Measurements from ENCODE around the gene PRKCZ.

Gene PRKCZ

DNA sequence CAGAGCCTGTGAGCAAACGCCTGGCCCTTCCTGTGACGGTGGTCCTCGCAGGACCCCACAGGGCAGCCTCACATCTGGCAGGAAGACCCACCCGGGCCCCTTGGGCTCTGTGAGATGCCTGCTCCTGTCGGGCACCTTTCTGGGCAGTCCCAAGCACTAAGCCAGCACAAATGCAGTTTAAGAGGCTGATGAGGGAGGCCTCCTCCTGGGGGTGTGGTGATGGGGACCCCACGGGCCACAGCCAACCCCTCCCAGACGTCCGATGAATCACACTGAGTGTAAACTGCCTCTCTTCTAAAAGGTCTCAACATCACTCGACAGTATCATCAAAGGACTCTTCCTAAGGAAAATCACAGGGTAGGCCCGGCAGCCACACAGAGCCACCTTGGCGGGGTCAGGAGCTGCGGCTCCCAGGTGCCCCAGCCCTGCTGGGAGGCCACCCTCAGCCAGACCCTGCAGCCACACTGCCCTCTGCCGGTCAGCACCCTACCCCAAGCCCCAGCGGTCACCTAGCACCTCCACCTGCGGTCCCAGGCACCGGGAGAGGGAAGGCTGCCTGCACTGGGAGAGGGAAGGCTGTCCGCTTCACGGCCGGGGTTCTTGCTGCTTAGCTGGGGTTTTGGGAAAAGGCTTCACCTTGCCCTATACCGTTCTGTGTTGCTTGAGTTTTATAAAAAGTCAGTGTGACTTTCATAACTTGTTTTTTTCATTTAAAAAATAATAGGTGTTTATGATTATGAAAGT lies 3.9 kb upstream of the PRKCZ start:
- no peak for DNase-seq (ENCODE audit: low spot score)

DNA sequence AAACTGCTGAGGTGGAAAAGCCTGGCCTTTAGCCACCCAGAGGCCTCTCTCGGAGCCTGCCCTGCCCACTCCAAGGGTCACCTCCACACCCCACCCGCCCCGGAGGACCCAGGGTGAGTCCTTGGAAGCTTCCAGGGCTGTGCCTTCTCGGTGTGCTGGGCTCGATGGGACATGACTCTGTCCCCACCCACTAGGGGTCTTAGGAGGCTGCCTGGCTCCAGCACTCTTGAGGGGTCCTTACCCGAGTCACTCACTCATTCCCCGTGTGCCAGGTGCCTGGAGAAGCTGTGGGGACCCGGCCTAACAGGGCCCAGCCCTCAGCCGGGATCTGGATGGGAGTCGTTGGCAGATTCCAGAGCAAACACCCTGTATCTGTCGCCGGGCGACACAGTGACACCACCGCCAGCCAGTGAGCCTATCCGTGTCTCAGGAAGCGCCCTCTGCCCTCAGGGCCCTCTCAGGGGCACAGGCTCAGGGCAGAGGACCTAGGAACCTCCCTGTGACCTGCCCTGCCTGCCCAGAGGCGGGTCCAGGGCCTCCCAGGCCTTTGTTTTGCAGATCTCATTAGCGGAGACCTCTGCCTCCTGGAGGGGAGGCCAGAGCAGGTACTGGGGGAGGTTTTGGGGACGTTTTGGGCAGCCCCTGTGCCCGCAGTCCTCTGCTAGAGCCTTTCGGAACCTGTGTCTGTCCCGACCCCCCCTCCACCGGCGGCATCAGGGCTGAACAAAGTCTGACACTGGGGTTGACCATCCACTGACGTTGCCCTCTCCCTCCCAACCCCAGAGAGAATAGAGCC lies 3.1 kb upstream of the PRKCZ start:
- no peak for DNase-seq (ENCODE audit: low spot score)

DNA sequence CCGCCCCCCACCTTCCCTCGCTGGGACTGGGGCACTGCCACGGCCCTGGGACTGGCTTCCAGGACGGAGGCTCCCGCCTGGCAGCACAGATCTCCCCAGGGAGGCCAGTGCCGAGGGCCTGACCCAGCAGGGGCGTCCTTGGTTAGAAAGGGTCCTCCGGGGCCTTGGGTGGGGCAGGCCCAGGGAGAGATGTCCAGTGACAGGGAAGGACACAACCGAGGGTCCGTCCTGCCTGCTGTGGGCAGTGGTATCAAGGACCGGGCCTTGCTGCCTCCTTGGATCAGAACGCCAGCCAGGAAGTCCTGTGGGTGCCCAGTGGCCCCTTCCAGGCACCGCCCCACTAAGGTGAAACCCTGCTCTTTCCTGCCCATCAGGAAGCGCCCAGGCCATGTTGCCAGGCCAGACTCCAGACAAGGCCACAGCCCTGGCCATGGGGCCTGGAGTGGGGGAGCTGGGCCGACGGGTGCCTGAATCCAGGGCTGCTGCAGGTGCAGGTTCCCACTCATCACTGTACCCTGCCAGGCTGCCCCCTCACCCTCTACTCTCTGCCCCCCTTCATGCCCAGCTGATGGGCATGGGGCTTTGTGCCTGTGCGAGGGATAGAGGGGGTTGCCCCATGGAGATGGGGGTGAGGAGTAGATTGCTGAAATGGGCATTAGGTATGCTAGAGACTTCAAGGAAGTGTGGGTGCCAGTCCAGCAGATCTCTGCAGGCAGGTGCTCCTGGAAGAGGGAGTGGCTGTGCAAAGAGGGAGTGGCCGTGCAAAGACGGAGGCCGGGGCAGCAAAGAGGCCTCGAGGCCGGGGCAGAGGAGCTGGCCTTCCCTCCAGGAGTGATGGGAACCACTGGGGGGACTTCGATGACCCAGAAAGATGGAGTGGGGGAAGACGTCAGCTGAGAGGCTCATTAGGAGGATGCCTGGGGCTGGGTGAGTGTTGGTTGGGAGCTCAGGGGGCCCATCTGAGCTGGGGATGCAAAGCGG lies 2.2 kb upstream of the PRKCZ start:
- DNase-seq (ENCODE audit: low spot score): no peak

DNA sequence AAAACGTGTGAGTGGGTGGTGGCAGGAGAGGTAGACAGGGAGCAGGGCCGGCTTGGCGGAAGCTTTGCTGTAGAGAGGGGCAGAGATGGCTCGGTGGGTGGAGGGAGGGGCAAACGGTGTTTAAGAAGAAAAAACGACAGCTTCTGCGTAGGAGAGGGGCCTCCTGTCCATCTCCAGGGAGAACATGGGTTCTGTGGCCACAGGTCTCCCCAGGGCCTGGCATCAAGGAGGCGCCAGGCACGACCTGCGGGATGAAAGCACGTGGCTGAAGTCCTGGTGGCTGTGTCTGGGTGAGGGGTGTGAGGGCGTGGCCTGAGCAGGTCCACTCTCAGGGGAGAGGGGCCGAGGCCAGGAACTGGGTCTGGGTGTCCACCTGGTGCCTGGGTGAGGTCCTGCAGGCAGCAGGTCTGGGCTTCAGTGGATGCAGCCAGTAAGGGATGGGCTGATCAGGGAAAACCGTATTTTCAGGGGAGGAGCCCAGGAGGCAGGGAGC lies 940 bp upstream of the PRKCZ start:
- no peak for DNase-seq (ENCODE audit: low spot score)

DNA sequence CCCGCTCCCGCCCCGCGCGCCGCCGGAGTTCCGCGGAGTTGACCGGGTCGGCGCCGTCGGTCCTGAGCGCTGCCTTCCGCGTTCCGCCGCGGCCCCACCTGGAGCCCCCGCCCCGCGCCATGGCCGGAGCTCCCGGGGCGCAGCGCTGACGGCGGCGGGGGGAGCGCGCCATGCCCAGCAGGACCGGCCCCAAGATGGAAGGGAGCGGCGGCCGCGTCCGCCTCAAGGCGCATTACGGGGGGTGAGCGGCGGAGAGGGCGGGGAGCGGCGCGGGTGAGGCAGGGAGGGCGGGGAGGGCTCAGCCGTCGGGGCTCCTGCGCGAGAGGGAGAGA lies 216 bp downstream of the PRKCZ start:
- no peak for DNase-seq (ENCODE audit: low spot score)

DNA sequence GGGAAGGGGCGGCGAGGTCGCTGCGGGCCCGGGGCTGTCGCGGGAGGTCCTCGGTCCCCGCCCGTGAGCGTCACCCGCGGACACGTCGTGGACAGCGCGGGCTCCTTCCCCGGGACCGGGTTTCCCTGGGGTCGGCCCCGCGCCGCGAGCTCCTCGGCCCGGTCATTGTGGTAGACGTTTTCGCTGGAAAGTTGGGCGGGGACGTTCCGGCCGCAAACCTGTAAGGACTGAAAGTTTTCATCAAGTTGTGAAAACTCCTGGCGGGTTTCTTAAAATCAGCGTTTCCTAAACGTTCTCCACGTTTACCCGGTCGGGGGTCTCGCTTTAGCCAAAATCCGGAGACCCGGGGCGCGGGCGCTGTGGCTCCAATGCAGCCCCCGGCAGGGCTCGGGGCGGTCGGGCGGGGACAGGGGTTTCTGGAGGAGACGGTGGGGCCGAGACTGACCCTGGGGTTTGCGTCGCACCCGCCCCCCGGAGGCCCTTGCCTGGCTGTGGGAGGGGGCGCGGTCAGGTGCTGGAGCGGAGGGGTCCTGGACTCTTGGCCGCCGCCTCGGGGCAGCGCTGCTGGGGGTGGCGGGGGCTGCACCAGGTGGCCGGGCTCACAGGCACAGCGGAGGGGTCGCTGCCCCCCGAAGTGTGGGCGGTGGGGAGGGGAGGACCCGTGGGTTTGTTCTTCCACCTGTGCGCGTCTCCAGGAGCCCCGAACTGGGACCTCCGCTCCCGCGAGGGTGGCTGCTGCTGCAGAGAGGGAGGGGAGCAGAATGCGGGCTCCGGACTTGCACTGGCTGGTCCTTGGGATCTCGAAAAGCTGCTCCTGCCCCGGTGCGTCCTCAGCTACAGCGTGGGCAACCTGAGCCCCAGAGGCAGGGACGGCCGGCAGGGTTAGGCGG lies 827 bp downstream of the PRKCZ start:
- no peak for DNase-seq (ENCODE audit: low spot score)

DNA sequence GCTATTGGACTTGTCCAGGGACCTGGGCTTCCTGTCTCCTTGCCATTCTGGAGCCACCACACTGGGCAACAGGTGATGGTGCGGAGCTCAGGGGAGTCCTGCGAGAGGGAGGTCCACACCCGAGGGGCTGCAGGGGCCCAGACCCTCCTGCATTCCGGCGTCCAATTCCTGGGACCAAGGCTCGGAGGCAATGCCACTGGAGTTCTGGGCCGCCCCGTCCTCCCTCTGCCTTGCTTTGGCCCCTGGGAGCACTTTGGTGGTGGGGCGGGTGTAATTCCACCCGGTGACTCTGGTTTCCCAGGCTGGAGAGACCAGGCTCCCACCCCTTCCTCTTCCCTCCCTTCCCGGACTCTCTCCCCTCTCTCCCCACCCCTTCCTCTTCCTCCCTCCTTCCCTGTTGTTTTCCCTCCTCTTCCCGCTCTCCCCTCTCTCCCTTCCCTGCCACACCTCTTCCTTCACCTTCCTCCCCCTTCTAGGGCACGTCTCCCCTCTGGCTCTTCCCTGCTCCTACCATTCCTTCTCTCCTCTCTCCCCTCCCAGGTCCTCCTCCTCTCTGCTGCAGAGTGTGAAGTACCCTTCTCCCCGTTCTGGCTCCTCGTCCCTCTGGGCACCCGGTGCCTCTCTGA lies 2.0 kb downstream of the PRKCZ start:
- no peak for DNase-seq (ENCODE audit: low spot score)

DNA sequence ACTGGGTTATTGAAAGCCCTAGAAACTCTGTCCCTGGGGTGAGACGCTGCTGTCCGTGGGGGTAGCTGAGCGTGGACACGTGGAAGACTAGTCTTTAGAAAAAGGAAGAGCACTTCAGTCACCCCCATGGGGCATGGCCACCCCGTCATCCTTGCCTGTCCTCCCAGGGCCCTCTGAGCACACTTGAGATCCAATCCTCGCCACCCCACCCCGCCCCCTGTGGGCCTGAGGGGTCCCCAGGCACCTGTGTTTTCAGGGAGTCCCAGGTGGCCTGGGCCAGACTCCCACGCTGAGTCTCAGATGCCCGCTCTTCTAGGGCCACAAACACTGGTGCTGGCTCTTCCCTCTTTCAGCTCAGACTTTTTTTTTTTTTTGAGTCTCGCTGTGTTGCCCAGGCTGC lies 2.5 kb downstream of the PRKCZ start:
- no peak for DNase-seq (ENCODE audit: low spot score)

DNA sequence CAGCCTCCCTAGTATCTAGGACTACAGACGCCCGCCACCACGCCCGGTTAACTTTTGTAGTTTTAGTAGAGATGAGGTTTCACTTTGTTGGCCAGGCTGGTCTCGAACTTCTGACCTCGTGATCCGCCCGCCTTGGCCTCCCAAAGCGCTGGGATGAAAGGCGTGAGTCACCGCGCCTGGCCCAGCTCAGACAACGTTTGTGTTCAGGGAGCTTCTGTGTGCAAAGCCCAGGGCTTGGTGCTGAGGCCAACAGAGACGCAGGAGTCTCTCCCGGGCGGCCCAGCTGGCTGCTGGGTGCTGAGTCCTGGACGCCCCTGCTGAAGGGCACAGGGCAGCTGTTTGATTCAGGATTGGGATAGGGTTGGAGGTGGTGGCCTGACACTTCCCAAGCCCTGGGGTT lies 3.0 kb downstream of the PRKCZ start:
- no peak for DNase-seq (ENCODE audit: low spot score)

DNA sequence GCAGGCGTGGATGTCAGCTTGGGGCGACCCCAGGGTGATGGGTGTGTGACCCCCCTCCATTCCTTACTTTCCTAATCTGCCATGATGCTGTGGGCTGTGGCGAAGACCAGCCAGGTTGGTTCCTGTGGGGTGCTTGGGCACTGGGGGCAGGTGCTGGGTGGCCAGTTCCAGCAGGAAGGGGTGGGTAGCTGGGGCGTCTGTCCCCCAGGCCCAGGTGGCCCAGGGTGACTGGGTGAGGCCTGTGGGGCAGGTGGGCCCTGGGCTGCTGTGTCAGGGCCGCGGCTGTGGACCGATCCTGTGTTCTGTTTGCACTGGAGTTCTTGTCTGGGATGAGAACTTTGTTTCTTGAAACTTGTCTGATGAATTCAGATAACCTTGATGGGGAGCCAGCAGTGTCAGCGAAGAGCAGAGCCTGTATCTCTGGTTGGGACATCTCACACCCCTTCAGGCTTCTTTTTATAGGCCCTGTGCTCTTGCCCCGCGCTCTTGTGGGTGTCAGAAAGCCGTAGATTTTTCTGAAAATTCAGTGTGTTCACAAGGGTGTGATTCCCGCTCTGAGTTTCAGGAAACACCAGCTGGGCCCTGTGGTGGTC lies 3.7 kb downstream of the PRKCZ start:
- DNase-seq (ENCODE audit: low spot score): no peak

DNA sequence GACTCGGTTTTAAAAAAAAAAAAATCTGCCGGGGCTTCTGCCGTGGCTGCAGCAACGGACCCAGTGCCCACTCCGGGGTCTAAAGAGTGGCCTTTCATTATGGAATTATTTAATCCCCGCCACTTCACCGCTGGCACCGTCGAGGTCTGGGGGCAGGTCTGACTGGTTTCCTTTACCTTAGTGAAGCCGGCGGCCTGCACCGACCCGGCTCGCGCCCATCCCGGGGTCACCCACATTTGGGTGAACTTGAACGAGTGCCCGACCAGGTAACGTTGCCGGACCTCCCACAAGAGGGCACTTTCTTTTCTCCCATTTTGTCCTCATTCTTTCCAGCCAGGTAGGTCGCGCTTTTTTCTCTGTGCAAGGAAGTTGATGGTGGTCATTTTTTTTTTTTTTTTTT lies 4.3 kb downstream of the PRKCZ start:
- no peak for DNase-seq (ENCODE audit: low spot score)

DNA sequence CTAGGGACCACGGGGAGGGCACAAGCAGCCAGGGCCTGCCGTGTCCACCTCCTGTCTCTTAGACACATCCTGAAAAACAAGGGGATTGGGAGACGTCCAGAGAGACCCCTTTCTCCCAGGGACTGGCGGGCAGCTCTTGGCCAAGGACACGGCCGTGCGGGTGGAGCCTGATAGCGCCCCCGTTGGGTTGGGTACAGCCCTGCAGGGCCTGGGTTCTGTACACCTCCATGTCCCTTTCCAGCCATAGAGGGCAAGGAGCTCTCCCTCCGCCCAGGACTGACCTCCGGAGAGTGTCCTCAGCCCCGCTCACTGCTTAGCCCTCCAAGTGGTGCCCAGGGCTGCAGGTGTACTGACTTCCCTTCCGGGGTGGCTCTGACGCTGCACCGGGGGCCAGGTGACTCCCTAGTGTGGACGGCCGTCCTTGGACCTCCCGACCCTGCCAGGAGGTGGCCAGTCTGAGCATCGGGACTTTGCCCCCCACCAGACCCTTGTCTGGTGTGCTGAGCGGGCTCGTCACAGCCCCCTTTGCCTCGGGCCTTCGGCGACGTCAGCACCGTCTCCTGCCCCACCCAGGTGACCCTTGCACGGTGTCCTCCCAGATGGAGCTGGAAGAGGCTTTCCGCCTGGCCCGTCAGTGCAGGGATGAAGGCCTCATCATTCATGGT lies 5.8 kb downstream of the PRKCZ start:
- DNase-seq (ENCODE audit: low spot score): no peak

DNA sequence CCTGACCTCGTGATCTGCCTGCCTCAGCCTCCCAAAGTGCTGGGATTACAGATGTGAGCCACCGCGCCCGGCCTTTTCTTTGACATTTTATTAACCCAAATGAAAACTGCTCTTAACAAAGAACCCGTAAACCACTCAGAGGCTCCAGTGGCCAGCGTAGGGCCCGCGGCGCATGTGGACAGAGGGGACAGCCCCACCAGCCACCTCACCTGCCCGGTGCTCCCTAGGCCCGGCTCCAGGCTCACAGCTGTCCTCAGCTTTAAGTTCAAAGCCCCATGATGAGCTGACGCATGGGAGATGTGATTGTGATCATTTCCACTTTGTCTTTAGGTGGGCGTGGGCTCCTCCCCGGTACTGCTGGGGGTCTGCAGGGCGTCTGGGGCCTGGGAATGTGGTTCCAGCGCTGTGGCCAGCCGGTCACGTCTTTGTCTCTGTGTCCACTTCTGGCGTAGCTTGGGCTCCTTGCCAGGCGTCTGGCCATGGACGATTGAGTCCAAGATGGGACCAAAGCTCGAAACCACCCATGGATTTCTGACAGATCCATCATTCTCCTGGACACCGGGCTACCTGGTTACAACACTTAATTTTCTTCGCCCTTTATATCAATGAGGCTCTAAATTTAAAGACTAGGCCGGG lies 6.9 kb downstream of the PRKCZ start:
- no peak for DNase-seq (ENCODE audit: low spot score)

DNA sequence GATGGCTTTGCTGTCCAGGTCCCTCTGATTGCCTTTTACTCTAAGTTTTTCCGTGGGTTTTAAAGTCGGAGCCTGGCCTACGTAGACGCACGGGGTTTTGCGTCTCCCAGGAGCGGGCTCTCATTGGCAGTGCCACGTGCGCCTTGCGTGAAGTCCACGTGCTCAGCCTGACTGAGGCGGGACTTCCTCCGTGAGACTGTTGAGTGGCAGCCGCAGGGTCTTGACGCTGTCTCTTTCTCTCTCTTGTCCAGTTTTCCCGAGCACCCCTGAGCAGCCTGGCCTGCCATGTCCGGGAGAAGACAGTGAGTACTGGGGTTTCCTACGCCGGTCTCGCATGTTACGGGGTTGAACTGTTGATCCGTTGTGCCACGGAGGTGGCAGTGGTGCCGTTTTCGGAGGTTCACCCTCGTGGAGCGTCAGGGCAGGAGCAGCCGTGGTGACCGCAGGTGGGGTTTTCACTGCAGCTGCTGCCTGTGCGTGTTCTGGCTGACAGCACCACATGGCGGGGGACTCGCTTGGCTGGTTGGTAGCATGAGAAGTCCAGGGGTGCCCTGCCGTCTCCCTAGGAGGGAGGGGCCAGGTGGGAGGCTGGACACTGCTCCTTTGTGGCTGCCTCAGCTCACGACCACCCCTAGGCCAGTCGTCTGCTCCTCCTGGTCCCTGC lies 9.2 kb downstream of the PRKCZ start:
- DNase-seq (ENCODE audit: low spot score): no peak

DNA sequence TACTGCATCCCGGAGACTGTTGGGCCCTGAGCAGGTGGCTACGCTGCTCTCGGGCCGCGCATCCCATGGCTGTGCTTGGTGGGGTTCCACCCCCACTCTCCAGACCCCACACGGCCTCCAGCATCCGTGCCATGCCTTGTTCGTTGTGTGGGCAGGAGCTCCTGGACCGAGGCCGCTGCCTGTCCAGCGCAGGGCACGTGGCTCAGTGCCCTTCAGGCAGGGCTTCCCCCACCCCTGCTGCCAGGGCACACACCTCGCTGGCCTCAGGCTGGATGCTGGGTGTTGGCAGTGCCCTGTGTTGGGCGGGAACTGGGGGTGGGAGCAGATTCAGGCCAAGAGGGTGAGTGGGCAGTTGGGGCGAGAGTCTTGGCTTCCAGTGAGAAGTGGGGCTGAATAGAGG lies 9.9 kb downstream of the PRKCZ start:
- no peak for DNase-seq (ENCODE audit: low spot score)

DNA sequence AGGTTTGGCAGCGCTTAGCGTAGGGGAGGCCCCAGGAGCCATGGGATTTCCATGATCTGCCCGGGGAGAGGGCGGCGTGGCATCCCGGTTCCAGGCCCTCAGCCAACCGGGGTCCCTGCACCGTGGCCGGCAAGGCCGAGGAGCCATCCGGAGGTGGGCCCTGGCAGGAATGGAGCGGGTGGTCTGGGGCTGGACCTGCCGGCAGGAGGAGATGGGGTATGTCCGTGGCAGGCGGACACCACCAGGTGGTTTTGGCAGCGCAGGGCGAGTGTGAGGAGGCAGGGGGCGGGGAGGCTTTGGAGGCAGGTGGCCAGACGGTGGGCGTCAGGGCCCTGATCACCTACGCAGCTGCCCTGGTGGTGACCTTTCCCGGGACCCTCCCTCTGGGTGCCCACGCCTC lies 10.3 kb downstream of the PRKCZ start:
- DNase-seq (ENCODE audit: low spot score): no peak

DNA sequence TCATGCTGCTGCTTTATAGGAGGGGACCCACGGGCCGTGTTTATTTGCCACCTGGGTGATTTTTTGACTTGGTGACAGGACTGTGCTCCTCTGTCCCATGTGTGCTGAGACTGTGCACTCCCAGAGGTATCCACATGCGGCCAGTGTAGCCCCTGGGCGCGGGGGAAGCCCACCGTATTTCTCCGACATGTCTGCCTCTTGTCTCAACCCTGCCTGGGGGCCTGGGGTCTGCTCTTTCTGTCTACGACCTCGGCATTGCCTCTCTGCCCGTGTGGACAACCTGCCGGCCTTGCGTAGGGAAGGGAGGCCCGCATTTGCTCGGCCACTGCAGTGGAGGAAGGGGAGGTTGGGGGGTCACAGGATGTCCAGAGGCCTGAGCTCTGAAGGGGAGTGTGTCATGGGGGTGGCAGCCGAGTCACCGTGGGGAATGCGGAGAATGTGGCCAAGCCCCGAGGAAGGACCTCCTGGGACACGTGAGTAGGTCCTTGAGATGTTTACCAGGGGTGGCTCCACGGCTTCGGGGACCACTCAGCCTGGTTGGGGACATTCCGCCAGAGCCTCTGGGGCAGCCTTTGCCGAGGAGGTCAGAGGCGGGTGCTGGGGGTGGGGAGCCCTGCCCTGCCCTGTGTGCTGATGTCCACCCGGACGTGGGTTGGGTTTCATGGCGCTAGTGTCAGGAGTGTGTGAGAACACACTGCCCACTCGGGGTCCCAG lies 11.0 kb downstream of the PRKCZ start:
- DNase-seq (ENCODE audit: low spot score): no peak

DNA sequence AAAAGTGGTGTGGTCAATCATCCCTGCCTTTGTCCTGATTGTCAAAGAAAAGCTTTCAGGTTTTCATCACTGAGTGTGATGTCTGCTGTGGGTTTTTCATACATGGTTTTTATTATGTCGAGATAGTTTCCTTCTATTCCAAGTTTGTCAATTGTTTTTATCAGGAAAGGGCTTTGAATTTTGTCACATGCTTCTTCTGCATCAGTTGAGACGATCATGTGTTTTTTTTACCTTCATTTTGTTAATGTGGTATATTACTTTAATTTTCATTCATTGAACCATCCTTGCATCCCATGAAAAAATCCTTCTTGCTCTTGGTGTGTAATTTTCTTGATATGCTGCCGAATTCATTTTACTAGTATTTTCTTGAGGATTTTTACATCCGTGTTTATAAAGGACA lies 15.5 kb downstream of the PRKCZ start:
- no peak for DNase-seq (ENCODE audit: low spot score)
